HCT116 (cell line): ENCODE data around the gene LIG1. TPM values are rescaled to one million over a fixed set of nuclear protein-coding genes. Genes with fewer than 3 reads are reported as not detected.

Source experiments
- ATAC-seq: fragments of 200-7000 bp; cut with Tn5 transposase; 2 replicates; pipeline ENCODE4 v1.9.1; 2020; ENCODE audit warnings: mild to moderate bottlenecking, moderate library complexity
- BruUV-seq: library from RNA; stranded (reverse); fragments of 400-500 nt; replicated peaks from 2 replicates; lab custom pipeline; 2021; lab: Mats Ljungman, UMichigan
- CTCF ChIA-PET: fragments of 300-600 bp; sonication (Branson Sonifier 250); formaldehyde crosslinking; loops from one replicate; lab custom pipeline; 2021; ENCODE audit warnings: antibody characterized with exemption; lab: Charles Lee
- POLR2A ChIA-PET: fragments of 300-600, 350-600 bp; sonication (Branson Sonifier 250); formaldehyde crosslinking; loops from one replicate; lab custom pipeline; 2021; ENCODE audit warnings: antibody characterized with exemption; lab: Charles Lee
- RAD21 ChIA-PET, 2 experiments: fragments of 300-600 bp; sonication (Branson Sonifier 250); formaldehyde crosslinking; loops; one replicate each; lab custom pipeline; 2023; ENCODE audit warnings: low total read pairs in 2 of 2; ENCODE audit not compliant: uncharacterized antibody in 2 of 2, unreplicated experiment in 2 of 2, low non-redundant PET in 1 of 2; lab: Charles Lee
- DNase-seq: peaks from one replicate; pipeline ENCODE4 v3.0.0-alpha.2; 2010; ENCODE audit warnings: low read depth, low spot score
- H2AFZ ChIP-seq: fragments of 200-600 bp; shearing (Covaris generic), sonication (generic); 2 replicates; pipeline ENCODE4 v1.6.1; 2017; ENCODE audit warnings: low read depth, mixed run types, mixed read lengths, antibody characterized with exemption, low read length; ENCODE audit not compliant: poor library complexity, severe bottlenecking
- H3K27ac ChIP-seq: 2 replicates; pipeline ENCODE4 v1.5.1; 2012; ENCODE audit warnings: low read depth, low read length
- H3K27me3 ChIP-seq: fragments of 200-600 bp; sonication (generic); 2 replicates; pipeline ENCODE4 v1.6.1; 2016; ENCODE audit warnings: mixed run types, low read length, mixed read lengths; ENCODE audit not compliant: insufficient read depth
- H3K36me3 ChIP-seq, 2 experiments: fragments of 200-500 bp in 1 of 2; fragments of 200-600 bp in 1 of 2; sonication (Bioruptor generic) in 1 of 2; sonication (generic) in 1 of 2; 2 replicates each; pipeline versions ENCODE4 v1.5.1 to v1.6.1; 2014 to 2016; ENCODE audit warnings: low read length in 2 of 2, inconsistent platforms in 1 of 2, mixed read lengths in 1 of 2, mixed run types in 1 of 2; ENCODE audit not compliant: insufficient read depth in 2 of 2, control insufficient read depth in 1 of 2
- H3K4me1 ChIP-seq, 2 experiments: fragments of 200-600 bp in 1 of 2; sonication (generic) in 1 of 2; 2 replicates each; pipeline versions ENCODE4 v1.5.1 to v1.6.1; 2012 to 2017; ENCODE audit warnings: low read length in 2 of 2, inconsistent platforms in 1 of 2, mild to moderate bottlenecking in 1 of 2, mixed read lengths in 1 of 2, mixed run types in 1 of 2, moderate library complexity in 1 of 2; ENCODE audit not compliant: insufficient read depth in 2 of 2, control insufficient read depth in 1 of 2
- H3K4me2 ChIP-seq: fragments of 200-600 bp; sonication (generic); 2 replicates; pipeline ENCODE4 v1.6.1; 2017; ENCODE audit warnings: mixed run types, low read length, mixed read lengths
- H3K4me3 ChIP-seq, 2 experiments: fragments of 200-600 bp in 1 of 2; sonication (generic) in 1 of 2; replicated peaks in 1 of 2; 2 replicates each; pipeline ENCODE4 v1.5.1; 2011 to 2016; ENCODE audit warnings: low read length in 2 of 2, control low read depth in 1 of 2, low read depth in 1 of 2, mild to moderate bottlenecking in 1 of 2, mixed read lengths in 1 of 2, mixed run types in 1 of 2
- H3K79me2 ChIP-seq: fragments of 200-600 bp; sonication (generic); 2 replicates; pipeline ENCODE4 v1.6.1; 2017; ENCODE audit warnings: mild to moderate bottlenecking, mixed run types, low read length, moderate library complexity, mixed read lengths; ENCODE audit not compliant: insufficient read depth
- H3K9ac ChIP-seq: fragments of 200-600 bp; sonication (generic); 2 replicates; pipeline ENCODE4 v1.6.1; 2016; ENCODE audit warnings: low read length, mixed read lengths
- H3K9me2 ChIP-seq: fragments of 200-600 bp; sonication (generic), shearing (Covaris generic); 2 replicates; pipeline ENCODE4 v1.6.1; 2017; ENCODE audit warnings: mixed run types, mild to moderate bottlenecking, moderate library complexity; ENCODE audit not compliant: insufficient read depth
- H3K9me3 ChIP-seq, 2 experiments: fragments of 200-500 bp in 1 of 2; fragments of 200-600 bp in 1 of 2; sonication (Bioruptor generic) in 1 of 2; sonication (generic) in 1 of 2; 2 replicates each; pipeline ENCODE4 v1.6.1; 2014 to 2017; ENCODE audit warnings: low read length in 2 of 2, mixed read lengths in 2 of 2, inconsistent platforms in 1 of 2, low read depth in 1 of 2, mild to moderate bottlenecking in 1 of 2, mixed run types in 1 of 2, moderate library complexity in 1 of 2; ENCODE audit not compliant: control insufficient read depth in 1 of 2, insufficient read depth in 1 of 2
- H4K20me1 ChIP-seq: fragments of 200-600 bp; sonication (generic), shearing (Covaris generic); 2 replicates; pipeline ENCODE4 v1.6.1; 2017; ENCODE audit warnings: mixed run types, mild to moderate bottlenecking, moderate library complexity; ENCODE audit not compliant: insufficient read depth
- CBX3 ChIP-seq: IDR thresholded peaks from 2 replicates; pipeline ENCODE4 v1.6.1; 2012; ENCODE audit warnings: low read depth
- MAX ChIP-seq: IDR thresholded peaks from 2 replicates; pipeline ENCODE4 v1.6.1; 2012
- POLR2A ChIP-seq: IDR thresholded peaks from 2 replicates; pipeline ENCODE4 v1.7.0; 2011; ENCODE audit warnings: borderline replicate concordance; ENCODE audit not compliant: insufficient read depth, insufficient read length; ENCODE audit errors: extremely low read depth
- POLR2AphosphoS5 ChIP-seq: IDR thresholded peaks from 2 replicates; pipeline ENCODE4 v1.6.1; 2011; ENCODE audit warnings: mild to moderate bottlenecking, low read depth, low read length, moderate library complexity
- TCF7L2 ChIP-seq: IDR thresholded peaks from 2 replicates; pipeline ENCODE4 v1.7.0; 2011; ENCODE audit warnings: borderline replicate concordance, inconsistent platforms; ENCODE audit not compliant: insufficient read depth, insufficient read length; ENCODE audit errors: extremely low read depth
- ZFX ChIP-seq: fragments of 450-650 bp; IDR thresholded peaks from 2 replicates; pipeline ENCODE4 v1.6.1; 2017
- intact Hi-C: fragments of 100-400 bp; cut with micrococcal nuclease; formaldehyde crosslinking; loops from 2 replicates; pipeline ENCODE4 v1.10.0; 2022
- total RNA-seq: library from RNA; stranded (reverse); gene quantifications from one replicate; pipeline ENCODE4 v1.2.1, GENCODE V29; 2021; ENCODE audit not compliant: unreplicated experiment
- TF ChIP-seq, protein P1 (sequence below), 3 experiments: fragments of 200-600 bp in 1 of 3; sonication (generic) in 1 of 3; IDR thresholded peaks in 2 of 3; conservative IDR thresholded peaks in 1 of 3; 2 replicates each; pipeline ENCODE4 v1.5.1; 2012 to 2017; ENCODE audit warnings: low read depth in 2 of 3, low read length in 2 of 3, antibody characterized with exemption in 1 of 3, borderline replicate concordance in 1 of 3, control low read depth in 1 of 3, mild to moderate bottlenecking in 1 of 3, mixed read lengths in 1 of 3, mixed run types in 1 of 3, moderate library complexity in 1 of 3; ENCODE audit not compliant: insufficient read depth in 1 of 3
- TF ChIP-seq, protein P2 (sequence below): IDR thresholded peaks from 2 replicates; pipeline ENCODE4 v1.6.1; 2012; ENCODE audit warnings: low read depth

LIG1 gene
- total RNA-seq, 1 experiment from 2014 or later = 122 TPM

DNA sequence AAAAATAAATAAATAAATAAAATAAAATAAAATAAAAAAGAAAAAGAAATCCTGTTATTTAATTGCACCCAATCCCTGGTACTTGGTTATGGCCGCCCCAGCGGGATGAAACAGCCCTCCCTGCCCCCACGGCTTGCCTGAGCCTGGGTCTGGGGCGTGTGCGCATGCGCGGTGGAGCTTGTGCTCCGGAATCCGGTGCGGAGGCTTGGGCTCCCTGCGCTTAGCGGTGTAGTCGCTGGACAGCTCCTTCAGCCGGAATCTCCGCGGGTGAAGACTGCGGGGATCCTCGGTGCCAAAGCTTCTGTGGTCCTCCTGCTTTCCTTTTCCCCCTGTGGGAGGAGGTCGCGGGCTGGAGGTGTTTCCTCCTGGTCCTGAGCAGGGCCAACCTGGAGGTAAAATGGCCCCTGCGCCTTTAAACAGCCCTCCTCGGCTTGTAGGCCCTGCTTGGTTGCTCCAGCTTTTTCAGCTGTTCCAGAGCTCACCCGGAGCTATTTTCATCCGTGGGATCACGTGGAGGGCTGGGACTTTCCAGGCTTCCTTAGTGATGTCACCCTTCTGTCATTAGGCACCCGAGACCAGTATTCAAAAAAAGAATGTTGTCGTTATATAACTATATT is 59.7 kb downstream of the LIG1 start, which contains the start of gene PLA2G4C:
Gene PLA2G4C, minus strand, starts transcription at position 468 of the 617 bp plus-strand sequence. CDS start 4,288 bp downstream, outside the sequence.
- no peaks in the 10 kb centered on the region for H3K9me3 ChIP-seq
- ChIA-PET CTCF (interaction anchor here (1.0 to 1.4 kb wide), 4 partner anchors 9 to 154 kb away, joined by 3 to 6 read pairs (median 5); no protein-coding TSS in a partner anchor), RAD21 (interaction anchor here in 1 of 2 experiments (0.6 to 1.1 kb wide), 2 partner anchors 9 to 150 kb away, joined by 3 to 4 read pairs; no protein-coding TSS in a partner anchor), POLR2A (interaction anchor here (1.0 to 1.4 kb wide), 4 partner anchors 10 to 93 kb away, joined by 3 to 6 read pairs (median 4); no protein-coding TSS in a partner anchor)
- no peaks in the 10 kb centered on the region for H4K20me1 ChIP-seq
- H3K9ac ChIP-seq = peak within 1 kb of the TSS; percentile 73
- peak within 1 kb of the TSS; percentile 95 for H3K4me2 ChIP-seq
- intact Hi-C loops = no loop called here
- TF ChIP-seq CBX3 (no peak), POLR2A (peak; percentile 33), ZFX (peak; percentile 52; the same call in 1 of the 2 replicates), TCF7L2 (no peak), POLR2AphosphoS5 (peak; percentile 66), MAX (peak; percentile 61; the same call in 1 of the 2 replicates)
- TF ChIP-seq, protein P1, sequence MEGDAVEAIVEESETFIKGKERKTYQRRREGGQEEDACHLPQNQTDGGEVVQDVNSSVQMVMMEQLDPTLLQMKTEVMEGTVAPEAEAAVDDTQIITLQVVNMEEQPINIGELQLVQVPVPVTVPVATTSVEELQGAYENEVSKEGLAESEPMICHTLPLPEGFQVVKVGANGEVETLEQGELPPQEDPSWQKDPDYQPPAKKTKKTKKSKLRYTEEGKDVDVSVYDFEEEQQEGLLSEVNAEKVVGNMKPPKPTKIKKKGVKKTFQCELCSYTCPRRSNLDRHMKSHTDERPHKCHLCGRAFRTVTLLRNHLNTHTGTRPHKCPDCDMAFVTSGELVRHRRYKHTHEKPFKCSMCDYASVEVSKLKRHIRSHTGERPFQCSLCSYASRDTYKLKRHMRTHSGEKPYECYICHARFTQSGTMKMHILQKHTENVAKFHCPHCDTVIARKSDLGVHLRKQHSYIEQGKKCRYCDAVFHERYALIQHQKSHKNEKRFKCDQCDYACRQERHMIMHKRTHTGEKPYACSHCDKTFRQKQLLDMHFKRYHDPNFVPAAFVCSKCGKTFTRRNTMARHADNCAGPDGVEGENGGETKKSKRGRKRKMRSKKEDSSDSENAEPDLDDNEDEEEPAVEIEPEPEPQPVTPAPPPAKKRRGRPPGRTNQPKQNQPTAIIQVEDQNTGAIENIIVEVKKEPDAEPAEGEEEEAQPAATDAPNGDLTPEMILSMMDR (IDR thresholded peaks at IDR 0.05 in 2 of 3, conservative IDR thresholded peaks at IDR 0.05 in 1 of 3; ENCODE audit: borderline replicate concordance in 1 of 3, insufficient read depth in 1 of 3, low read depth in 2 of 3, low read length in 2 of 3) = no peak
- TF ChIP-seq, protein P2, sequence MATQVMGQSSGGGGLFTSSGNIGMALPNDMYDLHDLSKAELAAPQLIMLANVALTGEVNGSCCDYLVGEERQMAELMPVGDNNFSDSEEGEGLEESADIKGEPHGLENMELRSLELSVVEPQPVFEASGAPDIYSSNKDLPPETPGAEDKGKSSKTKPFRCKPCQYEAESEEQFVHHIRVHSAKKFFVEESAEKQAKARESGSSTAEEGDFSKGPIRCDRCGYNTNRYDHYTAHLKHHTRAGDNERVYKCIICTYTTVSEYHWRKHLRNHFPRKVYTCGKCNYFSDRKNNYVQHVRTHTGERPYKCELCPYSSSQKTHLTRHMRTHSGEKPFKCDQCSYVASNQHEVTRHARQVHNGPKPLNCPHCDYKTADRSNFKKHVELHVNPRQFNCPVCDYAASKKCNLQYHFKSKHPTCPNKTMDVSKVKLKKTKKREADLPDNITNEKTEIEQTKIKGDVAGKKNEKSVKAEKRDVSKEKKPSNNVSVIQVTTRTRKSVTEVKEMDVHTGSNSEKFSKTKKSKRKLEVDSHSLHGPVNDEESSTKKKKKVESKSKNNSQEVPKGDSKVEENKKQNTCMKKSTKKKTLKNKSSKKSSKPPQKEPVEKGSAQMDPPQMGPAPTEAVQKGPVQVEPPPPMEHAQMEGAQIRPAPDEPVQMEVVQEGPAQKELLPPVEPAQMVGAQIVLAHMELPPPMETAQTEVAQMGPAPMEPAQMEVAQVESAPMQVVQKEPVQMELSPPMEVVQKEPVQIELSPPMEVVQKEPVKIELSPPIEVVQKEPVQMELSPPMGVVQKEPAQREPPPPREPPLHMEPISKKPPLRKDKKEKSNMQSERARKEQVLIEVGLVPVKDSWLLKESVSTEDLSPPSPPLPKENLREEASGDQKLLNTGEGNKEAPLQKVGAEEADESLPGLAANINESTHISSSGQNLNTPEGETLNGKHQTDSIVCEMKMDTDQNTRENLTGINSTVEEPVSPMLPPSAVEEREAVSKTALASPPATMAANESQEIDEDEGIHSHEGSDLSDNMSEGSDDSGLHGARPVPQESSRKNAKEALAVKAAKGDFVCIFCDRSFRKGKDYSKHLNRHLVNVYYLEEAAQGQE = peak; percentile 73
- peak; percentile 77 for DNase-seq
- H3K9me2 ChIP-seq = no peaks in the 10 kb centered on the region
- BruUV-seq = TSS peak; percentile 96
- H2AFZ ChIP-seq = peak within 1 kb of the TSS; percentile 92
- H3K4me3 ChIP-seq = peak within 1 kb of the TSS; percentile 68 to 72
- ATAC-seq = peak; percentile 71
- no peaks in the 10 kb centered on the region; a peak in 1 of 4 replicates for H3K36me3 ChIP-seq
- no peaks in the 10 kb centered on the region for H3K27me3 ChIP-seq
- peaks cover 15 to 29% of the 10 kb centered on the region in 2 experiments for H3K4me1 ChIP-seq
- H3K79me2 ChIP-seq = no peaks in the 10 kb centered on the region
- peak within 1 kb of the TSS; percentile 88 for H3K27ac ChIP-seq
